Liver (tissue), 9 donors: Measurements from ENCODE around the gene MDN1. TPM values are rescaled to one million over a fixed set of nuclear protein-coding genes. Genes with fewer than 3 reads are reported as not detected.

Experiments
- DNase-seq: peaks from one replicate; pipeline ENCODE4 v3.0.0-alpha.2; 2017; ENCODE audit warnings: low spot score
- H3K27ac ChIP-seq, 2 donors: one replicate each; pipeline ENCODE4 v1.7.0; 2013; ENCODE audit warnings: inconsistent platforms in 2 of 2, low read length in 2 of 2, control low read depth in 1 of 2, low read depth in 1 of 2, mild to moderate bottlenecking in 1 of 2
- H3K27me3 ChIP-seq, 4 donors: one replicate each; pipeline versions ENCODE4 v1.6.1 to v1.7.0; 2013; ENCODE audit warnings: low read length in 3 of 4, inconsistent platforms in 1 of 4, mild to moderate bottlenecking in 1 of 4, moderate library complexity in 1 of 4; ENCODE audit not compliant: control insufficient read depth in 4 of 4, insufficient read depth in 4 of 4
- H3K36me3 ChIP-seq, 4 donors: one replicate each; pipeline versions ENCODE4 v1.6.1 to v1.7.0; 2013; ENCODE audit warnings: low read length in 3 of 4, mild to moderate bottlenecking in 3 of 4, low read depth in 1 of 4, moderate library complexity in 1 of 4; ENCODE audit not compliant: control insufficient read depth in 4 of 4, insufficient read depth in 3 of 4
- H3K4me1 ChIP-seq, 4 donors: one replicate each; pipeline versions ENCODE4 v1.6.1 to v1.7.0; 2013; ENCODE audit warnings: low read length in 3 of 4, mild to moderate bottlenecking in 3 of 4, moderate library complexity in 1 of 4; ENCODE audit not compliant: control insufficient read depth in 4 of 4, insufficient read depth in 4 of 4
- H3K4me3 ChIP-seq, 3 donors: one replicate each; pipeline versions ENCODE4 v1.6.1 to v1.7.0; 2013; ENCODE audit warnings: low read length in 3 of 3, control low read depth in 1 of 3, low read depth in 1 of 3, mild to moderate bottlenecking in 1 of 3
- H3K9ac ChIP-seq, 2 donors: one replicate each; pipeline ENCODE4 v1.7.0; 2013; ENCODE audit warnings: low read length in 2 of 2, mild to moderate bottlenecking in 2 of 2, moderate library complexity in 2 of 2, control low read depth in 1 of 2, low read depth in 1 of 2
- H3K9me3 ChIP-seq, 4 donors: one replicate each; pipeline versions ENCODE4 v1.6.1 to v1.7.0; 2013; ENCODE audit warnings: low read length in 3 of 4; ENCODE audit not compliant: control insufficient read depth in 4 of 4
- EGR1 ChIP-seq, 2 donors: IDR thresholded peaks; 2 replicates each; pipeline ENCODE4 v1.6.1; 2016 to 2018; ENCODE audit warnings: antibody characterized with exemption in 2 of 2, low read depth in 2 of 2
- FOXA2 ChIP-seq: IDR thresholded peaks from 2 replicates; pipeline ENCODE4 v1.6.1; 2016; ENCODE audit warnings: antibody characterized with exemption
- HNF4A ChIP-seq, 2 donors: conservative IDR thresholded peaks; 2 replicates each; pipeline ENCODE4 v1.6.1; 2016; ENCODE audit warnings: antibody characterized with exemption in 2 of 2, mild to moderate bottlenecking in 2 of 2
- JUND ChIP-seq, 2 donors: IDR thresholded peaks; 2 replicates each; pipeline ENCODE4 v1.6.1; 2016; ENCODE audit warnings: antibody characterized with exemption in 2 of 2
- NR2F2 ChIP-seq: IDR thresholded peaks from 2 replicates; pipeline ENCODE4 v1.6.1; 2016; ENCODE audit warnings: antibody characterized with exemption
- RAD21 ChIP-seq, 2 donors: IDR thresholded peaks; 2 replicates each; pipeline ENCODE4 v1.6.1; 2016; ENCODE audit warnings: antibody characterized with exemption in 2 of 2, mild to moderate bottlenecking in 2 of 2
- RXRA ChIP-seq, 2 donors: IDR thresholded peaks; 2 replicates each; pipeline ENCODE4 v1.6.1; 2017 to 2018; ENCODE audit warnings: antibody characterized with exemption in 2 of 2, mild to moderate bottlenecking in 1 of 2
- YY1 ChIP-seq: IDR thresholded peaks from 2 replicates; pipeline ENCODE4 v1.6.1; 2016; ENCODE audit warnings: antibody characterized with exemption, mild to moderate bottlenecking
- WGBS: extraction: QIAGEN DNeasy Blood & Tissue Kit; methylation state at CpG from one replicate; pipeline ENCODE4 v1.1.7; 2013; 5-methylcytosine and 5-hydroxymethylcytosine counted together
- polyA plus RNA-seq, 2 donors: library from polyadenylated mRNA; stranded (reverse) in 1 of 2; unstranded in 1 of 2; fragments of 200-250 nt in 1 of 2; fragments of >200 nt in 1 of 2; fragmentation: Nextera tagmentation in 1 of 2; extraction: Ambion mirVana in 1 of 2; gene quantifications; one replicate each; pipeline versions ENCODE4 v1.2.1 to v1.2.3, GENCODE V29; 2013 to 2015
- total RNA-seq, 2 donors: library from RNA; depleted of rRNA; stranded (reverse); fragments of >200 nt; gene quantifications; one replicate each; pipeline ENCODE4 v1.2.3, GENCODE V29; 2014
- TF ChIP-seq, protein P1 (sequence below): IDR thresholded peaks from 2 replicates; pipeline ENCODE4 v1.6.1; 2016; ENCODE audit warnings: antibody characterized with exemption, mild to moderate bottlenecking
- TF ChIP-seq, protein P2 (sequence below): IDR thresholded peaks from 2 replicates; pipeline ENCODE4 v1.6.1; 2016; ENCODE audit warnings: antibody characterized with exemption
- TF ChIP-seq, protein P3 (sequence below): fragments of 150-350 bp; IDR thresholded peaks from 2 replicates; pipeline ENCODE4 v1.5.1; 2017; ENCODE audit warnings: improper control_type of control experiment, low read depth, low read length; ENCODE audit not compliant: missing input control
- TF ChIP-seq, protein P4 (sequence below): IDR thresholded peaks from 2 replicates; pipeline ENCODE4 v1.6.1; 2016; ENCODE audit warnings: antibody characterized with exemption
- donor health status: healthy.
- donor health status: healthy.
- donor health status: healthy.
- donor health status: healthy.
- donor health status: healthy.

The MDN1 gene
- total and polyA plus RNA-seq, 4 donors, result 5.4 to 48.9 (median 22.8) TPM

DNA sequence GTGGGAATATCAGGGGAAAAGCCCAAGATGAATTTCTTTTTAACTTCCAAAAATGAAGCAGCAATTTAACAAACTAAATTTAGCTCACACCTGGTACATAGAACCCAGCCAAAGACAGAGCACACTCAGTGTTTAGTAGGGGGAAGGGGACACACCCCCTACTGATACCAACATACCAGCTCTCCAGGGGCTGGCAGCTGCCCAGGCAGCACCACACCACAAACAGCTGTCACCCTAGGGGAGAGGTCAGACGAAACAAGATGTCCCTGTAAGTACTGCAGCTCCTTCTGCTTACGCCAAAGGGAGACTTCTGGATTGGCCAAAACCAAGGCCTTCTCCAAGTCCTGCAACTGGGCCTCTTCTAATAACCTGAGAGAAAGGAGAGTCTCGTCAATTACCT is 26.0 kb downstream of the MDN1 start:
- no peak overlapping the region for H3K27ac ChIP-seq
- no peak for DNase-seq
- H3K36me3 ChIP-seq, result peaks cover 0 to 28% (median 15%) of the 10 kb centered on the region in 4 donors
- no peaks in the 10 kb centered on the region for H3K27me3 ChIP-seq
- no peak for TF ChIP-seq JUND (IDR thresholded peaks at IDR 0.05)
- no peak for TF ChIP-seq NR2F2
- TF ChIP-seq FOXA2, result no peak
- TF ChIP-seq, protein P1, sequence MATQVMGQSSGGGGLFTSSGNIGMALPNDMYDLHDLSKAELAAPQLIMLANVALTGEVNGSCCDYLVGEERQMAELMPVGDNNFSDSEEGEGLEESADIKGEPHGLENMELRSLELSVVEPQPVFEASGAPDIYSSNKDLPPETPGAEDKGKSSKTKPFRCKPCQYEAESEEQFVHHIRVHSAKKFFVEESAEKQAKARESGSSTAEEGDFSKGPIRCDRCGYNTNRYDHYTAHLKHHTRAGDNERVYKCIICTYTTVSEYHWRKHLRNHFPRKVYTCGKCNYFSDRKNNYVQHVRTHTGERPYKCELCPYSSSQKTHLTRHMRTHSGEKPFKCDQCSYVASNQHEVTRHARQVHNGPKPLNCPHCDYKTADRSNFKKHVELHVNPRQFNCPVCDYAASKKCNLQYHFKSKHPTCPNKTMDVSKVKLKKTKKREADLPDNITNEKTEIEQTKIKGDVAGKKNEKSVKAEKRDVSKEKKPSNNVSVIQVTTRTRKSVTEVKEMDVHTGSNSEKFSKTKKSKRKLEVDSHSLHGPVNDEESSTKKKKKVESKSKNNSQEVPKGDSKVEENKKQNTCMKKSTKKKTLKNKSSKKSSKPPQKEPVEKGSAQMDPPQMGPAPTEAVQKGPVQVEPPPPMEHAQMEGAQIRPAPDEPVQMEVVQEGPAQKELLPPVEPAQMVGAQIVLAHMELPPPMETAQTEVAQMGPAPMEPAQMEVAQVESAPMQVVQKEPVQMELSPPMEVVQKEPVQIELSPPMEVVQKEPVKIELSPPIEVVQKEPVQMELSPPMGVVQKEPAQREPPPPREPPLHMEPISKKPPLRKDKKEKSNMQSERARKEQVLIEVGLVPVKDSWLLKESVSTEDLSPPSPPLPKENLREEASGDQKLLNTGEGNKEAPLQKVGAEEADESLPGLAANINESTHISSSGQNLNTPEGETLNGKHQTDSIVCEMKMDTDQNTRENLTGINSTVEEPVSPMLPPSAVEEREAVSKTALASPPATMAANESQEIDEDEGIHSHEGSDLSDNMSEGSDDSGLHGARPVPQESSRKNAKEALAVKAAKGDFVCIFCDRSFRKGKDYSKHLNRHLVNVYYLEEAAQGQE, result no peak
- TF ChIP-seq, protein P2, sequence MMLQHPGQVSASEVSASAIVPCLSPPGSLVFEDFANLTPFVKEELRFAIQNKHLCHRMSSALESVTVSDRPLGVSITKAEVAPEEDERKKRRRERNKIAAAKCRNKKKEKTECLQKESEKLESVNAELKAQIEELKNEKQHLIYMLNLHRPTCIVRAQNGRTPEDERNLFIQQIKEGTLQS, result no peak
- H3K9me3 ChIP-seq, result no peaks in the 10 kb centered on the region
- WGBS, result 86% methylated on average over 3 of the region's 3 CpGs
- H3K9ac ChIP-seq, result no peak overlapping the region
- peaks cover 0 to 10% (median 5%) of the 10 kb centered on the region in 4 donors for H3K4me1 ChIP-seq
- no peak overlapping the region for H3K4me3 ChIP-seq

DNA sequence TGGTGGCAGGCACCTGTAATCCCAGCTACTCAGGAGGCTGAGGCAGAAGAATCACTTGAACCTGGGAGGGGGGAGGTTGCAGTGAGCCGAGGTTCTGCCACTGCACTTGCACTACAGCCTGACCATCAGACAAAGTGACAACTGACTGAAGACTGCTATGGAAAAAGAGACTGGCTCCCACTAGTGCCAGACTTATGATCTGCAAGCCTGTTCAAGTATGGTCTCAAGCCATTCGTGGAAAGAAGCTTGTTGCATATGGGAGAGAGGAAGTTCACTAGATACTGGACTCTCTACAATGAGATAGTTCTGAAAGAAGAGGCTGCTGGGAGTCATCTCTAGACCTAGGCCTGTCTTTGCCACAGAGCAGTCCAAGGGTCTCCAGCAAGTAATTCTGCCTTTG is 26.7 kb downstream of the MDN1 start:
- Histone ChIP-seq H3K4me3 (no peak overlapping the region), H3K36me3 (peaks cover 0 to 28% (median 15%) of the 10 kb centered on the region in 4 donors)
- peak; percentile 46 for DNase-seq

More for the DNA sequence above, 26.7 kb downstream of the MDN1 start:
- Histone ChIP-seq H3K9ac (no peak overlapping the region), H3K27ac (no peak overlapping the region), H3K27me3 (no peaks in the 10 kb centered on the region), H3K9me3 (no peaks in the 10 kb centered on the region), H3K4me1 (peaks cover 0 to 15% (median 6%) of the 10 kb centered on the region in 4 donors)
- TF ChIP-seq EGR1 (IDR thresholded peaks at IDR 0.05; ENCODE audit: low read depth in 2 of 2) (no peak), YY1 (peak; percentile 24), NR2F2 (no peak), FOXA2 (no peak), HNF4A (conservative IDR thresholded peaks at IDR 0.05) (peak; percentile 16 to 44), RXRA (IDR thresholded peaks at IDR 0.05) (peak in 1 of 2 donors; percentile 4), RAD21 (IDR thresholded peaks at IDR 0.05) (peak; percentile 78 to 89)
- TF ChIP-seq, protein P3, sequence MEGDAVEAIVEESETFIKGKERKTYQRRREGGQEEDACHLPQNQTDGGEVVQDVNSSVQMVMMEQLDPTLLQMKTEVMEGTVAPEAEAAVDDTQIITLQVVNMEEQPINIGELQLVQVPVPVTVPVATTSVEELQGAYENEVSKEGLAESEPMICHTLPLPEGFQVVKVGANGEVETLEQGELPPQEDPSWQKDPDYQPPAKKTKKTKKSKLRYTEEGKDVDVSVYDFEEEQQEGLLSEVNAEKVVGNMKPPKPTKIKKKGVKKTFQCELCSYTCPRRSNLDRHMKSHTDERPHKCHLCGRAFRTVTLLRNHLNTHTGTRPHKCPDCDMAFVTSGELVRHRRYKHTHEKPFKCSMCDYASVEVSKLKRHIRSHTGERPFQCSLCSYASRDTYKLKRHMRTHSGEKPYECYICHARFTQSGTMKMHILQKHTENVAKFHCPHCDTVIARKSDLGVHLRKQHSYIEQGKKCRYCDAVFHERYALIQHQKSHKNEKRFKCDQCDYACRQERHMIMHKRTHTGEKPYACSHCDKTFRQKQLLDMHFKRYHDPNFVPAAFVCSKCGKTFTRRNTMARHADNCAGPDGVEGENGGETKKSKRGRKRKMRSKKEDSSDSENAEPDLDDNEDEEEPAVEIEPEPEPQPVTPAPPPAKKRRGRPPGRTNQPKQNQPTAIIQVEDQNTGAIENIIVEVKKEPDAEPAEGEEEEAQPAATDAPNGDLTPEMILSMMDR, result peak; percentile 67
- TF ChIP-seq, protein P4, sequence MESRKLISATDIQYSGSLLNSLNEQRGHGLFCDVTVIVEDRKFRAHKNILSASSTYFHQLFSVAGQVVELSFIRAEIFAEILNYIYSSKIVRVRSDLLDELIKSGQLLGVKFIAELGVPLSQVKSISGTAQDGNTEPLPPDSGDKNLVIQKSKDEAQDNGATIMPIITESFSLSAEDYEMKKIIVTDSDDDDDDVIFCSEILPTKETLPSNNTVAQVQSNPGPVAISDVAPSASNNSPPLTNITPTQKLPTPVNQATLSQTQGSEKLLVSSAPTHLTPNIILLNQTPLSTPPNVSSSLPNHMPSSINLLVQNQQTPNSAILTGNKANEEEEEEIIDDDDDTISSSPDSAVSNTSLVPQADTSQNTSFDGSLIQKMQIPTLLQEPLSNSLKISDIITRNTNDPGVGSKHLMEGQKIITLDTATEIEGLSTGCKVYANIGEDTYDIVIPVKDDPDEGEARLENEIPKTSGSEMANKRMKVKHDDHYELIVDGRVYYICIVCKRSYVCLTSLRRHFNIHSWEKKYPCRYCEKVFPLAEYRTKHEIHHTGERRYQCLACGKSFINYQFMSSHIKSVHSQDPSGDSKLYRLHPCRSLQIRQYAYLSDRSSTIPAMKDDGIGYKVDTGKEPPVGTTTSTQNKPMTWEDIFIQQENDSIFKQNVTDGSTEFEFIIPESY, result no peak
- 25% methylated on average over 2 of the region's 2 CpGs for WGBS
